Pancreas (tissue), 10 donors: ENCODE data around the gene APOL1. TPM values are rescaled to one million over a fixed set of nuclear protein-coding genes. Genes with fewer than 3 reads are reported as not detected.
"Not testable (repeated sequence)": the region's sequence is repeated elsewhere in the genome, so short reads cannot be mapped to it uniquely, and the experiment has no call there.

ENCODE experiments used
- ATAC-seq, 4 donors: fragments of 200-7000 bp; cut with Tn5 transposase; one replicate each; pipeline versions ENCODE4 v1.8.0 to v1.9.1; 2020; ENCODE audit warnings: mild to moderate bottlenecking in 4 of 4, moderate library complexity in 4 of 4
- DNase-seq, 6 donors: peaks; one replicate each; pipeline ENCODE4 v3.0.0-alpha.2; 2020
- FAIRE-seq: peaks from 2 replicates; lab custom pipeline; 2012; peaks lifted over from hg19 to GRCh38; lab: Jason Lieb, UNC
- H3K27ac ChIP-seq, 4 donors: fragments of 200-600 bp; sonication (generic); 1 replicate in 3 of 4; 2 replicates in 1 of 4; pipeline versions ENCODE4 v1.5.0 to v1.8.0; 2020
- H3K27me3 ChIP-seq, 4 donors: fragments of 200-600 bp; one replicate each; pipeline ENCODE4 v1.8.0; 2021
- H3K36me3 ChIP-seq, 3 donors: fragments of 200-600 bp; sonication (generic) in 1 of 3; one replicate each; pipeline versions ENCODE4 v1.5.0 to v1.8.0; 2020 to 2021
- H3K4me1 ChIP-seq, 3 donors: fragments of 200-600 bp; one replicate each; pipeline ENCODE4 v1.8.0; 2021
- H3K4me3 ChIP-seq, 4 donors: fragments of 200-600 bp; sonication (generic) in 2 of 4; one replicate each; pipeline versions ENCODE4 v1.5.0 to v1.8.0; 2020 to 2021
- H3K9me3 ChIP-seq, 4 donors: fragments of 200-600 bp; one replicate each; pipeline ENCODE4 v1.8.0; 2021
- WGBS, 2 donors: extraction: QIAGEN DNeasy Blood & Tissue Kit; methylation state at CpG; one replicate each; pipeline ENCODE4 v1.1.7; 2013; 5-methylcytosine and 5-hydroxymethylcytosine counted together
- intact Hi-C, 3 donors: fragments of 100-400 bp; cut with DNase I; formaldehyde crosslinking; loops; one replicate each; pipeline versions ENCODE4 v1.11.1 to v1.14.2; 2022
- polyA plus RNA-seq, 2 donors: library from polyadenylated mRNA; stranded (reverse); fragments of 200-250 nt; gene quantifications; one replicate each; pipeline ENCODE4 v1.2.3, GENCODE V29; 2013
- total RNA-seq, 6 donors: library from RNA; stranded (reverse); fragmentation: NEBNext Ultra II Directional in 4 of 6; extraction: Animal tissue kit (Norgen Biotek cat#: 25700) in 4 of 6; gene quantifications; one replicate each; pipeline versions ENCODE4 v1.2.1 to v1.2.4, GENCODE V29; 2021 to 2023
- TF ChIP-seq, protein P1 (sequence below), 4 donors: fragments of 200-600 bp; sonication (generic) in 3 of 4; IDR thresholded peaks; one replicate each; pipeline versions ENCODE4 v1.5.0 to v1.8.0; 2021; ENCODE audit warnings: antibody characterized with exemption in 4 of 4
- donor health status: healthy with polysubstance abuse.
- donor health status: DM: no; HTN: no; CAD: no; lungs with moderate emphysema.
- donor health status: DM: no; HTN: no; CAD: no.
- donor health status: control.
- donor health status: control.
- donor health status: Bipolar disorder and iron deficiency.
- donor health status: DM: yes; HTN: yes; CAD: no.
- donor health status: DM: no; HTN: no; CAD: no.
- donor health status: DM: no; HTN: no; CAD: no.
- donor health status: DM: yes; HTN: yes; CAD: no.

APOL1 gene, protein sequence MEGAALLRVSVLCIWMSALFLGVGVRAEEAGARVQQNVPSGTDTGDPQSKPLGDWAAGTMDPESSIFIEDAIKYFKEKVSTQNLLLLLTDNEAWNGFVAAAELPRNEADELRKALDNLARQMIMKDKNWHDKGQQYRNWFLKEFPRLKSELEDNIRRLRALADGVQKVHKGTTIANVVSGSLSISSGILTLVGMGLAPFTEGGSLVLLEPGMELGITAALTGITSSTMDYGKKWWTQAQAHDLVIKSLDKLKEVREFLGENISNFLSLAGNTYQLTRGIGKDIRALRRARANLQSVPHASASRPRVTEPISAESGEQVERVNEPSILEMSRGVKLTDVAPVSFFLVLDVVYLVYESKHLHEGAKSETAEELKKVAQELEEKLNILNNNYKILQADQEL
- 10 to 100 TPM in 2 of 6 donors, 1 to 10 TPM in 4; 3.2 to 25.5 (median 6.8) TPM for total RNA-seq
- 1 to 10 TPM; 4.0 to 5.4 TPM for polyA plus RNA-seq

DNA sequence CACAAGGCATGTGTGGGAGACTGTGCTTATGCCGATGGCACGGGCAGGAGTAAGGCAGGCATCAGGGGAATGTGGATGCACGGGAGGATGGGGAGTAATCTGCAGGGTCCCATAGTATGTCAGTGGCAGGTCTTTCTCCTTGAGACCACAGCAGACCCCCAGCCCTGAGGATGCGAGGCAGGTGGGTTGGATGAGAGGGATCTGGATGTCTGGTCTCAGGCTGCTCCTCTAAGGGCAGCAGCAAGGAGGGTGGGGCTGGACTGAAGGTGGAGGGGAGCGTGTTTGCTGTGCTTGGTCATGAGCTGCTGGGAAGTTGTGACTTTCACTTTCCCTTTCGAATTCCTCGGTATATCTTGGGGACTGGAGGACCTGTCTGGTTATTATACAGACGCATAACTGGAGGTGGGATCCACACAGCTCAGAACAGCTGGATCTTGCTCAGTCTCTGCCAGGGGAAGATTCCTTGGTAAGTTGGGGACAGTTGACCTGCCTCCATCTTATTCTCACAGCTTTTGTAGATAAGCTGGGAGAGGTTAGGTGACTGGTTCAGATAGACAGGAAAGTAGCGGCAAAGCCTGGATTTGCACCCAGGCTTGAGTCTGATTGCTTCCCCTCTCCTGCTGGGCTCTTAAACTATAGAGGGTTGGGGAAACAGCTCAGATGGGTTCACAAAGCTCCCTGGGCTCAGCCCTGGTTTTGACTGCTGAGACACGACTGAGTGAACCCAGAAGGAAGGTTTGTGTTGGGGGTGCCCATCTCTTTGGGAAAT, at the start of gene APOL1:
Gene APOL1 (plus strand): TSS at position 380 of the 769 bp plus-strand sequence. CDS start 1,823 bp downstream, outside the sequence.
- H3K36me3 ChIP-seq, result no peaks in the 10 kb centered on the region
- 64 to 68% methylated on average over 10 of the region's 10 CpGs for WGBS, 2 donors
- DNase-seq, result no peak
- H3K27ac ChIP-seq, result peak within 1 kb of the TSS in 2 of 4 donors; percentile 63 to 67
- no peaks in the 10 kb centered on the region for H3K4me1 ChIP-seq
- FAIRE-seq, result no peak
- no peaks in the 10 kb centered on the region for H3K9me3 ChIP-seq
- intact Hi-C loops, result no loop called here
- TF ChIP-seq, protein P1, sequence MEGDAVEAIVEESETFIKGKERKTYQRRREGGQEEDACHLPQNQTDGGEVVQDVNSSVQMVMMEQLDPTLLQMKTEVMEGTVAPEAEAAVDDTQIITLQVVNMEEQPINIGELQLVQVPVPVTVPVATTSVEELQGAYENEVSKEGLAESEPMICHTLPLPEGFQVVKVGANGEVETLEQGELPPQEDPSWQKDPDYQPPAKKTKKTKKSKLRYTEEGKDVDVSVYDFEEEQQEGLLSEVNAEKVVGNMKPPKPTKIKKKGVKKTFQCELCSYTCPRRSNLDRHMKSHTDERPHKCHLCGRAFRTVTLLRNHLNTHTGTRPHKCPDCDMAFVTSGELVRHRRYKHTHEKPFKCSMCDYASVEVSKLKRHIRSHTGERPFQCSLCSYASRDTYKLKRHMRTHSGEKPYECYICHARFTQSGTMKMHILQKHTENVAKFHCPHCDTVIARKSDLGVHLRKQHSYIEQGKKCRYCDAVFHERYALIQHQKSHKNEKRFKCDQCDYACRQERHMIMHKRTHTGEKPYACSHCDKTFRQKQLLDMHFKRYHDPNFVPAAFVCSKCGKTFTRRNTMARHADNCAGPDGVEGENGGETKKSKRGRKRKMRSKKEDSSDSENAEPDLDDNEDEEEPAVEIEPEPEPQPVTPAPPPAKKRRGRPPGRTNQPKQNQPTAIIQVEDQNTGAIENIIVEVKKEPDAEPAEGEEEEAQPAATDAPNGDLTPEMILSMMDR (IDR thresholded peaks at IDR 0.05), result no peak
- ATAC-seq, result peak; percentile 30 to 89 (median 82)
- H3K4me3 ChIP-seq, result peak within 1 kb of the TSS in 2 of 4 donors; percentile 20 to 43
- H3K27me3 ChIP-seq, result no peaks in the 10 kb centered on the region

DNA sequence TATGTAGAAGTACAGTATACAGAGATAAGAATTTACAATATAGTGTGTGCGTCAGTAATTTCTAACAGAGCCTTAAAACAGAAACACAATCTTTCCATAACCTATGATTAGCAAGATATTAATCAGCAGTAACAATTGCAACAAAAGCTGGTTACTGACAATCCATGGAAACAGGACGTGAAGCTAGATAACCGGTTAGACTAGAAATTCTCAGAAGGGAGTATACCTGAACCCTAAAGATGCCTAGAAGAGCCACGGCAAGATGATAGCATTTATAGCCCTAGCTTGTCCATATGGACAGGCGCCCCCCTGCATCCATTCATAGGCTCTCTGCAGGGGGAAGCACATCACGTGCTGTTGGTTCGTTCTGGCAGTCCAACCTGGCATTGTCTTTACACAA, 49.5 kb upstream of the APOL1 start:
- H3K9me3 ChIP-seq, H3K4me1 ChIP-seq, DNase-seq, H3K27me3 ChIP-seq, intact Hi-C loops, ATAC-seq, H3K27ac ChIP-seq, H3K36me3 ChIP-seq, H3K4me3 ChIP-seq, FAIRE-seq: not testable (repeated sequence)
- 57 to 62% methylated on average over 7 of the region's 7 CpGs for WGBS, 2 donors

DNA sequence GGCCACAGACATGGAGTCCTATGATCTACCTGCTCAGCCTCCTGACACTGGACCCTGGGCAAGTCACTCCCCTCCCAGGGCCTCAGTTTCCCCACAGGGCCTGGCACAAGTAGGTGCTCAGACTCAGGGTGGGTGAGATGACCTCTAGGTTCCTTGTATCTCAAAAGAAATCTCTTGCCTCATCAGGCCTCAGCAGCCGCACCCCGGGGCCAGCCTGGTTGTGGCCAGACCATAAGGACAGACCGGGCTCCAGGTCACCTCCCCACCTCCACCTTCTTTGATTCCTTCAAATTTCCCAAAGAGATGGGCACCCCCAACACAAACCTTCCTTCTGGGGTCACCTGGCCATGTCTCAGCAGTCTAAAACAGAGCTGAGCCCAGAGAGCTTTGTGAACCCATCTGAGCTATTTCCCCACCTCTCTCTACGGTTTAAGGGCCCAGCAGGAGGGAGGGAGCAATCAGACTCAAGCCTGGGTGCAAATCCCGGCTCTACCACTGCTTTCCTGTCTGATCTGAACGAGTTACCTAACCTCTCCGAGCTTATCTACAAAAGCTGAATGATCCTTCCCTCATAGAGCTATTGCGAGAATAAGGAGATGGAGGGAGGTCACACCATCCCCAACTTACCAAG, 48.8 kb upstream of the APOL1 start:
- no peak for DNase-seq
- Histone ChIP-seq H3K27me3 (no peaks in the 10 kb centered on the region), H3K36me3 (no peaks in the 10 kb centered on the region), H3K4me1 (peaks cover 0 to 8% (median 4%) of the 10 kb centered on the region in 3 donors), H3K4me3 (no peak overlapping the region), H3K9me3 (no peaks in the 10 kb centered on the region), H3K27ac (no peak overlapping the region)
- no peak for ATAC-seq
- TF ChIP-seq, protein P1 (IDR thresholded peaks at IDR 0.05), result no peak
- no peak for FAIRE-seq
- 75 to 79% methylated on average over 8 of the region's 8 CpGs for WGBS, 2 donors
- intact Hi-C loops, result no loop called here

DNA sequence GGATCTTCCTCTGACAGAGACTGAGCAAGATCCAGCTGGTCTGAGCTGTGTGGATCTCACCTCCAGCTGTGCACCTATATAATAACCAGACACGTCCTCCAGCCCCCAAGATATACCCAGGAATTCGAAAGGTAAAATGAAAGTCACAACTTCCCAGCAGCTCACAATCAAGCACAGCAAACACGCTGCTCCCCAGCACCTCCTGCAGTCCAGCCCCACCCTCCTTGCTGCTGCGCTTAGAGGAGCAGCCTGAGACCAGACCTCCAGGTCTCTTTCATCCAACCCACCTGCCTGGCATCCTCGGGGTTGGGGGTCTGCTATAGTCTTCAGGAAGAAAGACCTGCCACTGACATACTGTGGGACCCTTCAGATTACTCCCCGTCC, 48.3 kb upstream of the APOL1 start:
- Histone ChIP-seq H3K27me3 (no peaks in the 10 kb centered on the region), H3K36me3 (no peaks in the 10 kb centered on the region), H3K4me3 (no peak overlapping the region), H3K4me1 (peaks cover 0 to 8% (median 4%) of the 10 kb centered on the region in 3 donors), H3K9me3 (no peaks in the 10 kb centered on the region), H3K27ac (no peak overlapping the region)
- TF ChIP-seq, protein P1 (IDR thresholded peaks at IDR 0.05), result no peak
- intact Hi-C loops, result no loop called here
- FAIRE-seq (no peak), ATAC-seq (no peak), DNase-seq (no peak)
- 57 to 66% methylated on average over 6 of the region's 6 CpGs for WGBS, 2 donors

DNA sequence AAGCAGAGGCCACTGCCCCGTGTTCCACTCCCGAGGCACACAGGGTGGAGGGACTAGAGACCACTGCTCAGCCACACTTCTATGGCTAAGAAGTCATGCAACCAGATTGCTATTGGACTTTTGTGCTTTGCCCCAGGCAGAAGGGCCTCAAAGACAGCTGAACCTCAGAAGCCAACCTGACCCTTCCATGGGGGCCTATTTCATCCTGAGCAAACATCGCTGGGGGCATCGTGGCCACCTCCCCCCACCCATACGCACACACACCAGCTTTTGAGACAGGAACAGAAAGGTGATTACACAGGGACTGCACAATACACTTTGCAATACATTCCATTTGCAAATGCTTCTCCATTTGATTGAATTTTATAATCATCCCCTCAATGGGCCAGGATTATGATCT, 47.4 kb upstream of the APOL1 start:
- H3K4me3 ChIP-seq, DNase-seq, ATAC-seq, intact Hi-C loops, H3K27ac ChIP-seq, FAIRE-seq, H3K4me1 ChIP-seq, H3K36me3 ChIP-seq, H3K9me3 ChIP-seq, H3K27me3 ChIP-seq: not testable (repeated sequence)
- 64 to 78% methylated on average over 5 of the region's 5 CpGs for WGBS, 2 donors
